Measurements from ENCODE around the gene ZNF593.

ZNF593 gene

DNA sequence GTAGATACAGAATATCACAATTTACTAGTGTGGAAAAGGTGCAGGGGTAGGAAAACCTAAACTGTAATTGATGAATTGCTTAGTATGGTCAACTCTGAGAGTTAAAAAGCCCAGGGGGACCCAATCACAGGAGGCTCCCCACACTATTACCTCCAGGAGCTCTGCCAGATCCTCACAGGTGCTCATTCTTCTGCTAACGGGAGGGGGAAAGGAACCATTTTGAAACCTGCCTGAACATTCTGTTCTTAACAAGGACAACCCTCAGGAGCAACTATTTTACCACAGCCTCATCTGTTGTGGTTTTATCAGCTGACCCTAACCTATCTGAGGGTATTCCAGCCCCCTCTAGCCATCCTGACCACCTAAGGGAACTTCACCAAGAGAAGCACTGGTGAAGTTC, 39.0 kb upstream of the ZNF593 start:
- H3K4me3 ChIP-seq (ENCODE audit: low read depth, low read length) = no peak overlapping the region
- no peak for DNase-seq (ENCODE audit: low read depth, low spot score)
- ChIA-PET CTCF (interaction anchor here (0.5 to 2.4 kb wide), 8 partner anchors 8 to 86 kb away, joined by 3 to 20 read pairs (median 4); partner anchors contain the start of gene ZNF593), POLR2A (interaction anchor here (0.6 kb wide), 1 partner anchor 27 kb away, joined by 3 read pairs; no protein-coding TSS in a partner anchor)
- TF ChIP-seq, protein P1, sequence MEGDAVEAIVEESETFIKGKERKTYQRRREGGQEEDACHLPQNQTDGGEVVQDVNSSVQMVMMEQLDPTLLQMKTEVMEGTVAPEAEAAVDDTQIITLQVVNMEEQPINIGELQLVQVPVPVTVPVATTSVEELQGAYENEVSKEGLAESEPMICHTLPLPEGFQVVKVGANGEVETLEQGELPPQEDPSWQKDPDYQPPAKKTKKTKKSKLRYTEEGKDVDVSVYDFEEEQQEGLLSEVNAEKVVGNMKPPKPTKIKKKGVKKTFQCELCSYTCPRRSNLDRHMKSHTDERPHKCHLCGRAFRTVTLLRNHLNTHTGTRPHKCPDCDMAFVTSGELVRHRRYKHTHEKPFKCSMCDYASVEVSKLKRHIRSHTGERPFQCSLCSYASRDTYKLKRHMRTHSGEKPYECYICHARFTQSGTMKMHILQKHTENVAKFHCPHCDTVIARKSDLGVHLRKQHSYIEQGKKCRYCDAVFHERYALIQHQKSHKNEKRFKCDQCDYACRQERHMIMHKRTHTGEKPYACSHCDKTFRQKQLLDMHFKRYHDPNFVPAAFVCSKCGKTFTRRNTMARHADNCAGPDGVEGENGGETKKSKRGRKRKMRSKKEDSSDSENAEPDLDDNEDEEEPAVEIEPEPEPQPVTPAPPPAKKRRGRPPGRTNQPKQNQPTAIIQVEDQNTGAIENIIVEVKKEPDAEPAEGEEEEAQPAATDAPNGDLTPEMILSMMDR (IDR thresholded peaks at IDR 0.05; ENCODE audit: insufficient read depth, low read length, missing control alignments) = no peak

DNA sequence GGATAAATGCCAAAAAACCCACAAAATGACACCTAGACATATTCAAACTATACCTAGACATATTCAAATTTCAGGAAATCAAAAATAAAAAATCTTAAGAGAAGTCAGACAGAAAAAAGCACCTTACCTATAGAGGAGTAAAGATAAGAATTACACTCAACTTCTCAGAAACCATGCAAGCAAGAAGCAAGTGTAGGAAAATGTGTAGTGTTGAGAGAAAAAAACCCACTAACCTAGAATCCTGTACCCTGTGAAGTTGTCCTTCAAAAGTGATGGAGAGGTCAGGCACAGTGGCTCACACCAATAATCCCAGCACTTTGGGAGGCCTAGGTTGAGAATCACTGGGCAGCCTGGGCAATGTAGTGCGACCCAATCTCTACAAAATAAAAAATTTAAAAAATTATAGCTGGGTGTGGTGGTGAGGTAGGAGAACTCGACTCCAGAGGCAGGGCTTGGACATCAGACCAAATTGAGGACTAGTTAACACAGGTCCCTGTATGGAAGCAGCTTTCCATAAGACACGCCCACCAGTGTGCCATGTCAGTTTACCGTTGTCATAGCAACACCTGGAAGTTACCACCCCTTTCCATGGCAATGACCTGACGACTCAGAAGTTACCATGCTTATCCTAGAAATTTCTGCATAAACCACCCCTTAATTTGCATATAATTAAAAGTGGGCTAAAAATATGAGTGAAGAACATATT, 37.4 kb upstream of the ZNF593 start:
- CTCF ChIA-PET = interaction anchor here (0.9 to 2.8 kb wide), 3 partner anchors 11 to 190 kb away, joined by 3 to 11 read pairs (median 4); no protein-coding TSS in a partner anchor
- TF ChIP-seq, protein P1 (IDR thresholded peaks at IDR 0.05; ENCODE audit: insufficient read depth, low read length, missing control alignments) = no peak
- no peak for DNase-seq (ENCODE audit: low read depth, low spot score)
- H3K4me3 ChIP-seq (ENCODE audit: low read depth, low read length) = no peak overlapping the region
- POLR2A ChIA-PET = no interaction called here

DNA sequence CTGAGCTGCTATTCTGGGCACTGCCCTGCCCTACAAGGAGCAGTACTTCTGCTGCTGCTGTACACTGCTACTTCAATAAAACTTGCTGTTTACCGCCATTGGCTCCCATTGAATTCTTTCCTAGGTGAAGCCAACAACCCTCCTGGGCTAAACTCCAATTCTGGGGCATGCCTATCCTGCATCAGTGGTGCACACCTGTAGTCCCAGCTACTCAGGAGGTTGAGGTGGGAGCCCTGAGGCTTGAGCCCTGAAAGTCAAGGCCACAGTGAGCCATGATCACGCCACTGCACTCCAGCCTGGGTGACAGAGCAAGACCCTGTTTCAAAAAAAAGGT, 36.9 kb upstream of the ZNF593 start:
- TF ChIP-seq, protein P1 (IDR thresholded peaks at IDR 0.05; ENCODE audit: insufficient read depth, low read length, missing control alignments) = no peak
- no peak overlapping the region for H3K4me3 ChIP-seq (ENCODE audit: low read depth, low read length)
- POLR2A ChIA-PET = no interaction called here
- no peak for DNase-seq (ENCODE audit: low read depth, low spot score)
- CTCF ChIA-PET = interaction anchor here (0.9 to 2.8 kb wide), 3 partner anchors 10 to 189 kb away, joined by 3 to 11 read pairs (median 4); no protein-coding TSS in a partner anchor

DNA sequence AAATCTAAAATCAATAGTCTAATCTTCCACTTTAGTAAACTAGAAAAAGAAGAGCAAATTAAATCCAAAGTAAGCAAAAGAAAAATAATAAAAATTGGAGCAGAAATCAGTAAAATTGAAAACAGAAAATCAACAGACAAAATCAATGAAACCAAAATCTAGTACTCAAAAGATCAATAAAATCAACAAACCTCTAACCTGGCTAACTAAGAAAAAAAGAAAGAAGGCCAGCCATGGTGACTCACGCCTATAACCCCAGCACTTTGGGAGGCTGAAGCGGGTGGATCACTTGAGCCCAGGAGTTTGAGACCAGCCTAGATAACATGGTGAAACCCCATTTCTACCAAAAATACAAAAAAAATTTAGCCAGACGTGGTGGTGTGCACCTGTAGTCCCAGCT, 35.2 kb upstream of the ZNF593 start:
- DNase-seq (ENCODE audit: low read depth, low spot score) = no peak
- ChIA-PET CTCF (interaction anchor here (2.8 kb wide), 1 partner anchor 10 kb away, joined by 11 read pairs; no protein-coding TSS in a partner anchor), POLR2A (no interaction called here)
- no peak overlapping the region for H3K4me3 ChIP-seq (ENCODE audit: low read depth, low read length)
- TF ChIP-seq, protein P1 (IDR thresholded peaks at IDR 0.05; ENCODE audit: insufficient read depth, low read length, missing control alignments) = no peak

DNA sequence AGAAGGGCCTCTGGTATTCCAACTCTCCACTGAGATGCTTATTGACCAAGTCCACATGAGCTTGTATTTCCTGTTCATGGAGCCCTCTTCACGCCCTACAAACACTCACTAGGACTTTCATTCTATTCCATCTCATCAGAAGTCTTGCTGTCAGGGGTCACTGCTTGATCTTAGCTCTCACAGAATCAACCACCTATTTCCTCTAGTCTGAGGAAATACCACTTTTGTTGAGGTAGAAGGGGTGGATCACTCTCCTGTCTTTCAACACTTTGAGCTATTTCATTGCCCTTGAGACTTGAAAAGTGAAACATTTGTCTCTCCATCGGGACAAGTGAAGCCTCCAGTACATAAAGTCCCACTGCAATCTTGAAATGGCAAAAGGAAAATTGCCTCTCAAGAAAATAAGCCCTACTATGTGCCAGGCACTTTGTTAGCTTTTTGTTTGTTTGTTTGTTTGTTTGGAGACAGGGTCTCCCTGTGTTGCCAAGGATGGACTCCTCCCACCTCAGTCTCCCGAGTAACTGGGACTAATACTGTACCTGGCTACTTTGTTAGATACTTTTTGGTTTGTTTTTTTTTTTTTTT, 30.6 kb upstream of the ZNF593 start:
- TF ChIP-seq, protein P1 (IDR thresholded peaks at IDR 0.05; ENCODE audit: insufficient read depth, low read length, missing control alignments) = no peak
- POLR2A ChIA-PET = interaction anchor here (0.5 kb wide), 1 partner anchor 102 kb away, joined by 4 read pairs; no protein-coding TSS in a partner anchor
- no peak overlapping the region for H3K4me3 ChIP-seq (ENCODE audit: low read depth, low read length)
- CTCF ChIA-PET = interaction anchor here (0.6 to 14.3 kb wide), 8 partner anchors 9 to 182 kb away, joined by 3 to 360 read pairs (median 4); partner anchors contain the start of gene ZNF593
- no peak for DNase-seq (ENCODE audit: low read depth, low spot score)

DNA sequence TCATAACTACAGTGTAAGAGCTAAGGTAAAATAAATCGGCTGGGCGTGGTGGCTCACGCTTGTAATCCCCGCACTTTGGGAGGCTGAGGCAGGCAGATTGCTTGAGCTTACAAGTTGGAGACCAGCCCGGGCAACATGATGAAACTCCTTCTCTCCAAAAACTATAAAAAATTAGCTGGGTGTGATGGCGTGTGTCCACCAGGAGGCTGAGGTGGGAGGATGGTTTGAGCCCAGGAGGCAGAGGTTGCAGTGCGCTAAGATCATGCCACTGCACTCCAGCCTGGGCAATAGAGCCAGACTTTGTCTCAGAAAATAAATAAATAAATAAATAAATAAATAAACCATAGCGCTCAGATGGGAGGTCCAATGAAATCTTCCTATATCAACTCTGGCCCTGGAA, 27.5 kb upstream of the ZNF593 start:
- no peak overlapping the region for H3K4me3 ChIP-seq (ENCODE audit: low read depth, low read length)
- TF ChIP-seq, protein P1 (IDR thresholded peaks at IDR 0.05; ENCODE audit: insufficient read depth, low read length, missing control alignments) = no peak
- ChIA-PET CTCF (interaction anchor here (0.6 to 14.3 kb wide), 13 partner anchors 12 to 1078 kb away, joined by 3 to 360 read pairs (median 4); partner anchors contain the start of gene C1orf232), POLR2A (no interaction called here)
- DNase-seq (ENCODE audit: low read depth, low spot score) = no peak
